Right forelimb (tissue), 1 donor: ENCODE data around the gene BYSL.

ENCODE experiments used
- DNase-seq: peaks from one replicate; pipeline ENCODE4 v3.0.0-alpha.2; 2018

Gene BYSL

DNA sequence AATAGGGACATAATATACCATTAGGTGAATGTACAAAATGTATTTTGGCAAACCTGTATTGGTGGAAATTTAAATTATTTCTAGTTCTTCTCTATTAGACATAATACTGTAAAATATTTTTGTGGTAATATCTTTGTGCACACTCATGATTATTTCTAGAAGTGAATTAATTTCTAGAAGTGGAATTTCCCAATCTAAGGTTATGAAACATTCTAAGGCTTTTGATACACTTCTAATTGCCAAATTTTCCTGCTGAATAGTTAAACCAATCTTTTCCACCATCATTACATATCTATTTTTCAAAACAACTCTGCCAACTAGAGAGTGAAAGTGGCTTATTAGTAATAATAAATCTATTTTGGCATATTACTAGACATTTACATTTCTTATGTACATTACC, 22.2 kb downstream of the BYSL start:
- no peak for DNase-seq

DNA sequence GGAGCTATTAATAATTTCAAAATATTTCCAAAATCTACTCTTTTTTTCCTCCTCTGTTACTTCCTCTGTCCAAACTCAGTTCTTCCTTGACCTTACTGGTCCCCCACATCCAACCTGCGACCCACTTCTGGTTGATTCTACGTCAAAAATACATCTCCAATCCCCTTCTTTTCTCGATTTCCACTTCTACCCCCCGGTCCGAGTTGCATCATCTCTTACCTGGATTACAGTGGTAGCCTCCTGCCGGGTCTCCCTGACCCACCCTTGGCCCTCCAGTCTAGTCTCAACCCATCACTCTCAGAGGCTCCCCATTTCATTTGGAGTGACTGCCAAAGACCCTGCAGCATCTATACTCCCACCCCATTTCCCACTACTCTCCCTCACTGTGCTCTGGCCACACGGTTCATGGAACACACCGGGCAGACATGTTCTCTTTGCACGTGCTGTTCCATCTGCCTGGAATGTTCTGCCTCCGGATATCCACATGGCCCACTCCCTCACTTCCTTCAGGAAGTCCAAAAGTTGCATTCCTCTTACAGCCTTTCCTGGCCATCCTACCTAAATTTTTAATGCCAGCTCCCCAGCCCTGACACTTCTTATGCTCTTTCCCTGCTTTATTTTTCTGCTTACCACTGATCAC, 26.4 kb downstream of the BYSL start:
- DNase-seq, result no peak

DNA sequence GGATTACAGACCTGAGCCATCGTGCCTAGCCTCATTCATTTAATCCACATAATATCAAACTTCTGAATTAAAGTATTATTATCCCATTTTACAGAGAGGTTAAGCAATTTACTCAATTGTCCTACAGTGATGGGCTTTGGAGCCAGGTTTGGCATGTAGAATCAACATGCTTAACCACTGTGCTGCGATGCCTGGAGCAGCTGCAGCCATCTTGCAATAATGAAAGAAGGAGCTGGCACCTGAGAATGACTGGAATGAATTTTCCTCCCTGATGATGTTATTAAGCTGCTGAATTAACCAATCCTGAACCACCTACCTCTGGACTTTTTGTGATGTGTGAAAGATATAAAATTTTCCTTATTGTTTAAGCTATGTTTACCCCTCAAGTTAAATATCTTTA, 33.4 kb downstream of the BYSL start:
- DNase-seq, result no peak

DNA sequence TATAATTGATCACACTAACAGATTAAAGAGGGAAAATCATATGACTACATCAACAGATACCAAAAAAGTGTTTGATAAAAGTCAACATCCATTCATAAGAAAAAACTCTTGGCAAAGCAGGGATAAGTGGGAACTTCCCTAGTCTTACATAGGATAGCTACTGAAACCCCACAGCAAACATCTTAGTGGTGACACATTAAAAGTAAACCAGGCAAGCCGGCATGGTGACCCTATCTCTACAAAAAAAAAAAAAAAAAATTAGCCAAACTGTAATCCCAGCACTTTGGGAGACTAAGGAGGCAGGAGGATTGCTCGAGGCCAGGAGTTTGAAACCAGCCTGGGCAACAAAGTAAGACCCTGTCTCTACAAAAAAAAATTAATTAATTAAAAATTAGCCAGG, 34.1 kb downstream of the BYSL start:
- DNase-seq, result no peak

DNA sequence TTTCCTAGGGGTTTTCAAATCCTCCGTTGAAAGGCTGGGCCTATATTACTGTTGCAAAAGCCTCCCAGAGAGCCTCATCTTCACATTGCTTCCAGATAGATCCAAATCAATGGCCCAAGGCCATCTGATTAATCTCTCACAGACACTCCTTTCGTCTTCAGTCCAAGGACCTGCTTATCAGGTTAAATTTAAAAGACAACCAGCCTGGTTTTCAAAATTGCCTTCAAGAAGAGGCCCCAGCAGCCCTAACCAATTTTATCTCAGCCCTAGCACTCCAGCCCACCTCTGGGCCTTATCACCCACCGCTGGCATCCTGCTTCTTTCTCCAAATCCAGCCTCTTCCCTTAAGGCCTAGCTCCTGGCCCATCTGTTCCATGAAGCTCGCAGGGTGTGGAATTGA, 35.8 kb downstream of the BYSL start:
- DNase-seq, result no peak

DNA sequence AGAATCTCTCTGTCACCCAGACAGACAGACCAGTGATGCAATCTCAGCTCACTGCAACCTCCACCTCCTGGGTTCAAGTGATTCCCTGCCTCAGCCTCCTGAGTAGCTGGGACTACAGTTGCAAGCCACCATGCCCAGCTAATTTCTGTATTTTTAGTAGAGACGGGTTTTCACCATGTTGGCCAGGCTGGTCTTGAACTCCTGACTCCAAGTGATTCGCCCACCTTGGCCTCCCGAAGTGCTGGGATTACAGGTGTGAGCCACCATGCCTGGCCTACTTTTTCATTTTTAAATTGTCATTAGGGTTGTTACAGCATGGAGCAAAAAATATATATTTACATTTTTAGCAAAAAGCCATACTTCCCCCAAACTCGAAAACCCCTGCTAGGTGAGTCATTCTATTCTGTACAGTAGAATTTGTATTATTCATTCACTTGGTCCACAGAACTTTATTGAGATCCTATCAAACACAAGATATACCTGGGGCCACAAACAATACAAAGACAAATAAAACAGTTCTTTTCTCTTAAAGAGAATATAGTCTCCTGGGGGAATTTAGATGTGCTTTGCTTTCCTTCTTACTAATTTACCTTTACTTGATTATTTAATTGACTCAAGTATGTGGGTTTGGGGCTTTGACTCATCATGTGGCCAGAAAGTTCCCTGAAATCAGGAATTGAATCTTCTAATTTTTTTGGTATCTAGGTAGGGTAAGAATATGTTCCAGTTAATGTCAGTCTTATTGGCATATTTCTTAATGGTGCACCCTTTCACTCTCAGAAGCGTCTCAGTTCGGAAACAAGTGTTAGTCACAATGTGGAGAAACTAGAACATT, 36.9 kb downstream of the BYSL start:
- DNase-seq, result no peak

DNA sequence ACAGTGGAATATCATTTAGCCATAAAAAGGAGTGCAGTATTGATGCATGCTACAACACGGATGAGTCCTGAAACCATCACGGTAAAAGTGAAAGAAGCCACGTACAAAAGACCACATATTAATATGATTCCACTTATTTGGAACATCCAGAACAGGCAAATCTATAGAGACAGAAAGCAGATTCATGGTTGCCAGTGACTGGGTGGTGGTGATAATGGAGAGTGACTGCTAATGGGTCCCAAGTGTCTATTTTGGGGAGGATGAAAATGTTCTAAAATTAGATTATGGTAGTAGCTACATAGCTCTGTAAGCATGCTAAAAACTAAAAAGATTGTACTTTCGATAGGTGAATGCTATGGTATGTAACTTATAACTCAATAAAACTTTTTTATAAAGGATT, 38.7 kb downstream of the BYSL start:
- no peak for DNase-seq

DNA sequence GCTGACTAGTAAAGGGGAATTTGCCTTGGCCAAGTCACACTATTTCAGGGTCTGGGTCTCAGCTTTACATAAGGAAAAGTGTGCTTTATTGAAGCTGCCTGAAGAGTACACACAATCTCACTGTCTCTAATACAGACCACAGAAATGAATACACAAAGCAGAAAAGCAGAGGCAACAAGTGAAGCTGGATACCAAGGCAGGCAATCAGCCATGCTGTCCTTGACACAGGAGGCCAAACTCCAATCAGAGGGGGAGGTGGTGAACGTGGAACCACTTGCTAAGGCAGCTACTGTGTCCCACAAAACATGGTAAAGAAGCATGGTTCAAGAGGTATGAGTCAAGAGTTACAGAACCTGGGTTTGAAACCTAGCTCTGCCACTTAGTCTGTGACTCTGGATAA, 42.1 kb downstream of the BYSL start:
- DNase-seq, result no peak

DNA sequence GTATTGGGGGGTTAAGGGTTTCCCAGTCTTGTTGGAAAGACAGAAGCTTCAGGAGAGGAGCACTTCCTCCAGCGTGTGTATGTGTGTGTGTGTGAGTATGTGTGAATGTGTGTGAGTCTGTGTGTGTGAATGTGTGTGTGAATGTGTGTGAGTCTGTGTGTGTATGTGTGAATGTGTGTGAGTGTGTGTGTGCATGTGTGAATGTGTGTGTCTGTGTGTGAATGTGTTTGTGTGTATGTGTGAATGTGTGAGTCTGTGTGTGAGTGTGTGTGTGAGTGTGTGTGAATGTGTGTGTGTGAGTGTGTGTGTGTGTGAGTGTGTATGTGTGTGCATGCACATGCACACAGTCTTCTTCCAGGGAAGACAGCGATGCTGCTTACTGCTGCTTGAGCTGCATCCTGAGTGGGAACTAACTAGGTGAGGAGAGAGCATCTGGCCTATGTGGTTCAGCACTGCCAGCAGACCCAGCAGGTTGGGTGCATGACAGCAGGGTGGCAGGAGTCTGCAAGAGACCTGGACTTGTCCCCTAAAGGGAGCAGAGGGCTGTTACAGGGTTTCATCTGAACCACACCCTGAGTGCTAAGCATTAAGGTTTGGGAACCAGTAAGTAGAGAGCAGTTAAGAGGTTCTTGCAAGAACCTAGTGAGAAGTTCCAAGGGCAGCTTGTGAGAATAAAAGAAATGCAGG, 43.0 kb downstream of the BYSL start:
- no peak for DNase-seq

DNA sequence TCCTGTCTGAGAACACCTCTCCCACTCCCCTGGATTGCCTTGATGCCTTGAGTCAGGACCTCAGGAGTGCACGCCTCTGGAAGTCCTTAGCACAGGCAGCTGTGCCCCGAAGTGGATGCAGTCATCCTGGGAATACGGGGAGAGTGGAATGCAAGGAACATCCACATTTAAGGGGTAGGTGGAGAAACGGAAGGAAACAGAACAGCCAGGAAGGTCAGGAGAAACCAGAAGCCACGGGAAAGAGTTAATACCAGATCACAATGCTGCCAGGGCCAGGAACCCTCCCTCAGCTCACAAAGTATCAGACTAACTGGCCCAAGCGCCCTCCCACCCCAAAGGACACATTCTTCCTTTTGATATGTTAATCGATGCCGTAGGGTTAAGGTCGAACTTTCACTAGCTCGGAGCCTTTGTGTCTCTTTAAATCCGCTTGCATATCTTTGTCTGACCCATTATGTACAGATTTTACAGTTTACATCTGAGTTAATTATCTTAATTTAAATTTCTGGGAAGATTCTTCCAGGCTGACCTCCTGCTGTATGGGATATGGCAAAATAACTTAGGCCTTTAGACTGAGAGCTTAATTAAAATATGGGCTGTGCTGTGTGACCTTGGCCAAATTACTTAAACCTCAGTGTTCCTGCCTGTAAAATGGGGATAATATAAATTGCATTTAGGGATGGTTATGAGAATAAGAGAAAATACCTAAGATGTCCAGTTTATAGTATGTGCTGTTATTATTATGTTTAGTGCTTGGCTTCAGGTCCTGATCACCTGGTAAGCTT, 44.3 kb downstream of the BYSL start:
- no peak for DNase-seq

DNA sequence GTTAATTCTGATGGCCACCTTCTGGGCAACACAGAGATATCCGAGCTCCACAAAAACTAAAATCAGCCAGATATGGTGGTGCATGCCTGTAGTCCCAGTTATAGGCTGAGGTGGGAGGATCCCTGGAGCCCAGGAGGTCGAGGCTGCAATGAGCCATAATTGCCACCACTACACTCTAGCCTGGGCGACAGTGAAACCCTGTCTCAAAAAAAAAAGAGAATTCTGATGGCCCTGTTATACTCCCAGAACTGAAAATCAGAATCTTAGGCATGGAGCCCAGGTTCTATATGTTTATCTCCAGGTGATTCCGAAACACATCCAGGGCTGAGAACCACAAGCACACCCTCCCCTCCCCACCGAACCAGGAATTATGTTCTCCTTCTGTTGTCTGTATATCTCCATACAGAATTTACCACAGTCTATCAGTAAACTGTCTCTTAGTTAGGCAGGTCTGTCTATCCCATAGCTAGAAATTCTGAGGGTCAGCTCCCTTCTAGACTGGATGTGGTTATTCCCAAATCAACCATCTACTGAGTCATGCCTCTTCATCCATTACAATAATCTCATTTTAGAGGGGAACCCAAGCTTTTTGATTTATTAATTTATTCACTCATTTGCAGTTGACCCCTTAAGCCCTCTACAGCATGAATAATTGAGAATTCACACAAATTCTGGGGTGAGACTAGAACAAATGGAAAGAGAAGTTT, 45.1 kb downstream of the BYSL start:
- DNase-seq, result no peak

DNA sequence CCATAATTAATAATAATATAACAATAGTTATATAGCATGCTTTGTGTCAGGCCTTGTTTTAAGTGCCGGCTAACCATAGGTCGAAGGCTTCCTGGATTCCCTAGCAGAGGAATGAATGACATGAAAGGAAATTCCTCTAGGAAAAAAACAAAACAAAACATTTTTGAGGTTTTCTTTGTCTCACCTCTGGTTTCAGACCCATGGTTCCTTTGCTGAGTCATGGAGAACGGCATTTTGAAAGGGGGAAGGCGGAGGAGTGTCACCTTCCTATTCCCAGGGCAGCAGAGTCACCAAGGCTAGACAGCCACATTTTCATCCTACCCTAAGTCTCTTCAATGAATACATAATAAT, 45.6 kb downstream of the BYSL start:
- DNase-seq, result no peak

DNA sequence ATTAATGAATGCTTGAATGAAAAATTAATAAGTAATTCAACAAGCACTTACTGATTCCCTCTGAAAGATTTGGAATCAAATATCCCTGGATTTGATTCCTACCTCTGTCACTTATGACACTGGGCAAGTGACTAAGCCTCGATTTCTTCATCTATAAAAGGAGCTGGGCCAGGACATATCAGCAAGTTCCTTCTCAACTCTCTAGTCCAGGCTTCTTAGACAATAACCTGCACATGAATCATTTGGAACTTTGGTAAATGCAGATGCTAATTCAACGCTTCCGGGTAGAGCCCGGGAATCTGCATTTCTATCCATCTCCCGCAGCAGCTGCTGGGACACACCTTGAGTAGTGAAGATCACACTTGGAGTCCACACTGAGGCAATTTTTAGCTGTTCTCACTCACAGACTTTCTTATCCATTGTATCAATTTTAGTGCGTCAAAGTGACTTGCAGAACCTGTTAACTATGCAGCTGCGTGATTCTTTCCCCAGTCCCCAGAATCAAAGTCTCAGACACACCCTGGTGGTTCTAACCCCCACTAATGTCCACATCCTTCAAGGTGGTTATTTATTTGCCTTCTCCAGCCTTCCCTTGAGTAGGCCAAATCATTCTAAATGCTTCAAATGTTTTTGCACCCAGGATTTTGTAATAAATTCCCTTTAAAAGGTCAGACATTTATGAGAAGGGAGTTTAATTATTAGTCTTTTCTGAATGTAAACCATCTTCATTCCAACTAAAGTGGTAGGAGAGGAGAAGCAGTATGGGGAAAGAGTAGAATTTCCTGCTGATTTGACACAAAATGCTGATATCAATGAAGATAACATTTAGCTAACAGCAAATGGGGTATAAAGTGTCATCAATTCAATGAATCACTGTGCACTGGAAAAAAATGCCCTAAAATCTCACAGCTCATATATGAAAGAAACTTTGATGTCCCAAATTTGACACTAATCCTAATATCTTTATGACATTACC, 46.3 kb downstream of the BYSL start:
- no peak for DNase-seq

DNA sequence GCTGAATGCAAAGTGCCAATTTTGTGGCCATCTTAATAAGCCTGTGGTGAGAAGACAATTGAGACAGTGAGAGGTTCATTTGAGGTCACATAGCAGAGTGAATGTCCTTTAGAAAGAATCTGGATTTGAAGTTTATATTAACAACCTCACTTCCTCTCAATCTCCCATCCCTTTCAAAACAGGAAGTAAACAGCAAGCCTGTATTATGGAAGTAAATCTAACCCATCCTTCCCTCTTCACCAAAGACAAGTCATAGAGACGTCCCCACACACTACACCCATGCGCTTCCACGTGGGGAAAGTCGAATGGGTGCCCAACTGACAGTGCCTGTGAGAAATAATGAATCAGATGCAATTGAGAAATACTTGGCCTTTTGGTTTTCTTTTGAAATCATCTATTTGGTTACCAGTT, 49.1 kb downstream of the BYSL start:
- DNase-seq, result no peak

DNA sequence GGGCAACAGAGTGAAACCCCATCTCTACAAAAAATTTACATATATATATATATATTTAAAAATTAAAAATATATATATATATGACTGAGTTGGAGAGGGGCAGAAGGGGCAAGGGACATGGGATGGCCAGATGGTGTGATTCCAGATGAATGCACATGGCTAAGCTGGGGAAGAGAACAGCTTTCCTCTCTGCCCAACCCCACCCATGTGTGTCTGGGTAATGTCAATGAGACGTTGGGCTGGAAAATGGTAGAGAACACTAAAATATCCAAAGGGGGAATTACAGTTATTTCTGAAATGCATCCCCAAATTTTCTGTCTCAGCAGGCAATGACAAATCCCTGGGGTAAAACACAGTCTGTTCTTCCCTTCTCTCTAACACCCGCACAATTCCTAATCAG, 51.5 kb downstream of the BYSL start:
- no peak for DNase-seq

DNA sequence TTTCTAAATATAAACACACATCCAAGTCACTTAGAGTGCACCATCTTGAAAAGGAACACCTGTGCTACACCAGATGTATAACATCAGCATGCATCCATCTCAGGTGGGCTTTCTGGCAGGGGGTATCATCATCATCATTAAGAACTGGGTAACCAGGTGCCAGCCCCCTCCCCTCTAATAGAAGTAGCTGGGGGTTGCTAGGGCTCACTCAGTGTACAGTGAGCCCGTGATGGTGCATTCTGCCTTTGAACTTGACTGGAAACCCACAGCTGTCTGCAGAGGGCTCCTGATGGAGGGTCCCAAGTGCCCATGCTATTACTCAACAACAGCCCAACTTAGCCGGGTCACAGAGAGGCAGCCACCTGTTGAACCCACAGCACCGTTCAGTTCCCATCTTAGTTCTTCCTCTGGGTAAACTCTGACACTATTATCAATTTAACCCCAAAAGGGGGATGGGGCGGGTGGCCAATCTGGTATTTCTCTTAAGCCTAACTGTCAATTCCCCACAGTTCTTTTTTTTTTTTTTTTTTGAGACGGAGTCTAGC, 53.1 kb downstream of the BYSL start:
- no peak for DNase-seq

DNA sequence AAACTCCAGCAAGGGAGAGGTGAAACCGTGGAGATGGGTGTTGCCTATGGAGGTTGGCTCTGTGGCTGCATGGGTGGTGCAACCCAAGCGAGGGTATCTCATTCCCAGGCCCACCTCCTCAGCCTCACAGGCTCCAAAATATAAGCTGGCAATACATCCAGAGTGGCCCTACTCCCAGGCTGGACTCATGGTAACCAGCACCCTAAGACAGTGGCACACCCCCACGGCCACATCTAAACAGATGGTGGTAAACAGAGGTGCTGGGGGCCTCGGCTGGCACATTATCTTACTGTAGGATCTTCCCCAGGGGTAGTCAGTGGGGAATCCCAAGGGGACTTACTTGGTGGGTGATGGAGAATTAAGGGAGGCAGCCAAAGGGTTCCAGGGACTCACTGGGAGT, 54.0 kb downstream of the BYSL start:
- no peak for DNase-seq

DNA sequence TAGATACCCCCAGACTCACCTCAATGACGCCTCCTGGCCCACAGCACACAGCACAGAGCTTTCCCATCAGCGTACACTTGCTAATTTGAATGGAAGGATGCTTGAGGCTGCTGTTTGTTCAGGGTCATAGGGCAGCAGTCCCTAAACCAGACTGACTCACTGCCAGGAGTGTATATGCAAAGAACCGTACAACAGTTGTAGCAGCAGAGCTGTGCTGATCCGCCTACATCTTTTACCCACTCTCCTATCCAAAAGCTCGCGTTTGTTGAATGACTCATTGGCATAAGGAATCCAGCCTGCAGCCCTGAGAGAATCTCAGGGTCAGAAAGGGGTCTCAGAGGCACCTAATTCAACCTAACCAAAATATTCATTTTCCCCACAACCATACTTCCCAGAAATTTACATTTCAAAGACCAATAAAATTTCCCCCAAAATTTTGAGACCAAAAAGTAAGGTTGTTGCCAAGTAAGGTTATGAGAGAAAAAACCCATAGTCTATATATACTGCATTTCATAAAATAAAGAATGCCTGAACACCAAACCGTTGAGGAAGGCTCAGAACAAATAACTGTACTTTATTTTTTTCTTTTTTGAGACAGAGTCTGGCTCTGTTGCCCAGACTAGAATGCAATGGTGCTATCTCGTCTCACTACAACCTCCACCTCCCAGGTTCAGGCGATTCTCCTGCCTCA, 55.6 kb downstream of the BYSL start:
- no peak for DNase-seq
